Large intestine (tissue), 3 donors: ENCODE measurements around the gene VPS25. TPM values are rescaled to one million over a fixed set of nuclear protein-coding genes. Genes with fewer than 3 reads are reported as not detected.
A peak's percentile ranks its signal among the peaks of the same experiment; 100 is the strongest.

Source experiments
- DNase-seq, 2 donors: peaks; one replicate each; pipeline versions ENCODE4 v3.0.0 to v3.0.0-alpha.2; 2013
- H3K27ac ChIP-seq: one replicate; pipeline ENCODE4 v1.5.1; 2013; ENCODE audit warnings: low read length
- H3K27me3 ChIP-seq: 2 replicates; pipeline ENCODE4 v1.6.1; 2013; ENCODE audit warnings: low read length; ENCODE audit not compliant: control insufficient read depth, insufficient read depth
- H3K36me3 ChIP-seq: 2 replicates; pipeline ENCODE4 v1.6.1; 2013; ENCODE audit warnings: low read length; ENCODE audit not compliant: control insufficient read depth, insufficient read depth
- H3K4me1 ChIP-seq: one replicate; pipeline ENCODE4 v1.6.1; 2013; ENCODE audit warnings: low read length; ENCODE audit not compliant: control insufficient read depth, insufficient read depth
- H3K4me3 ChIP-seq: one replicate; pipeline ENCODE4 v1.5.1; 2013; ENCODE audit warnings: low read length
- H3K9me3 ChIP-seq: one replicate; pipeline ENCODE4 v1.6.1; 2013; ENCODE audit warnings: mild to moderate bottlenecking, low read depth, low read length, moderate library complexity; ENCODE audit not compliant: control insufficient read depth
- WGBS: methylation state at CpG from one replicate; pipeline ENCODE4 v1.1.5; 2013; ENCODE audit warnings: low lambda C conversion rate; ENCODE audit not compliant: insufficient coverage; 5-methylcytosine and 5-hydroxymethylcytosine counted together
- polyA plus RNA-seq: library from polyadenylated mRNA; unstranded; fragments of 120-200 nt; gene quantifications from one replicate; pipeline ENCODE4 v1.2.1, GENCODE V29; 2013

The VPS25 gene
- polyA plus RNA-seq, 1 donor, result 78.1 TPM

DNA sequence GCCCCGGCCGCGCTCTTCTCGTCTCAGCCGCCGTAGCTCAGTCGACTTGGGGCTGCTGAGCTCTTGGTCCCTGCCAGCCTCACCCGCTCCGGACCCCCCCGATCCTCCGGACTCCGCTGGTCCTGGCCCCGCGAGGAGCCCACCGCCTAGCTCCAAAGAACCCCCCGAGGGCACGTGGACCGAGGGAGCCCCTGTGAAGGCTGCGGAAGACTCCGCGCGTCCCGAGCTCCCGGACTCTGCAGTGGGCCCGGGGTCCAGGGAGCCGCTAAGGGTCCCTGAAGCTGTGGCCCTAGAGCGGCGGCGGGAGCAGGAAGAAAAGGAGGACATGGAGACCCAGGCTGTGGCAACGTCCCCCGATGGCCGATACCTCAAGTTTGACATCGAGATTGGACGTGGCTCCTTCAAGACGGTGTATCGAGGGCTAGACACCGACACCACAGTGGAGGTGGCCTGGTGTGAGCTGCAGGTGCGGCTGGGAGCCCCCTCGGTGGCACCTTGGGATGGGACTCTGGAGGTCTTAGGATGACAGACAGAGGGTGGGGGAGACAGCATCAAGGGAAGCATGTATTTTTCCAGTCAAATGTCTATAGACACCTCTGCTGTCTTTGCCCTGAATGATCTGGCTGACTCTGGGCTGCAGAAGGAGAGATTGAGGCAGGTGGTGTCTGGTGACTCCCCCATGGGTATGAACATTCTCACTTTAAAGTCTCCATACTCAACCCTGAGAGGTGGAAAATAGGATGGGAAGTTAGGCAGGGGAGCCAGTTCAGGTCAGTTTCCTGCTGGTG lies 7.8 kb downstream of the VPS25 start:
- Histone ChIP-seq H3K27me3 (peaks cover 53% of the 10 kb centered on the region), H3K27ac (peak overlapping the region; percentile 50), H3K36me3 (peaks cover 31% of the 10 kb centered on the region), H3K9me3 (no peaks in the 10 kb centered on the region), H3K4me3 (peak overlapping the region; percentile 68), H3K4me1 (peaks cover 22% of the 10 kb centered on the region)
- no peak for DNase-seq
- WGBS, result no CpG with 5 or more reads among the region's 39 CpGs

DNA sequence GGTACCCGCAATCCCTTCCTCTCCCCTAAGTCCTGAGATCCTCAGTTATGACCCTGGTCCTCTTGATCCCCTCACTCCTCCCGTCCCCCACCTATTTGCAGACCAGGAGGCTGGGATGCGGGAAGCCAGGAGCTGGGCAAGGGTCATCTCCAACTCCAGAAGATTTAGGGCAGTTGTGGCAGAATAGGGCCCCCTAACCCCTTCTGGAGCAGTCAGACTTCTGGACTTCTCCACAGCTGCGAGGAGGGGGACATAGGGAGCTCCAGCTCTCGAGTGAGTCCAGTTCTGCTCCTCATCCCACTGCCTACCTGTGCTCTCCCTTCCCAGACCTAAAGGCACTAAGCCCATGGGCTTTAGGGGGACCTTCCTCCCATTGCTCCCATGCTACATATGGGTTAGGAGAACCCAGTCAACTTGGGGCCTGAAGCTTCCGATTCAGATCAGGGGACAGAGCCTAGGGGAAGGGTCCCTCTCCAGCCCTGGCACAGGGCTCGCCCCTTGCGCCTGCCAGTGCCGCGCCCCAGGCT lies 8.5 kb downstream of the VPS25 start:
- Histone ChIP-seq H3K9me3 (no peaks in the 10 kb centered on the region), H3K27me3 (peaks cover 53% of the 10 kb centered on the region), H3K36me3 (peaks cover 26% of the 10 kb centered on the region), H3K27ac (no peak overlapping the region), H3K4me1 (peaks cover 22% of the 10 kb centered on the region), H3K4me3 (peak overlapping the region; percentile 68)
- WGBS, result no CpG with 5 or more reads among the region's 10 CpGs
- DNase-seq, result no peak

DNA sequence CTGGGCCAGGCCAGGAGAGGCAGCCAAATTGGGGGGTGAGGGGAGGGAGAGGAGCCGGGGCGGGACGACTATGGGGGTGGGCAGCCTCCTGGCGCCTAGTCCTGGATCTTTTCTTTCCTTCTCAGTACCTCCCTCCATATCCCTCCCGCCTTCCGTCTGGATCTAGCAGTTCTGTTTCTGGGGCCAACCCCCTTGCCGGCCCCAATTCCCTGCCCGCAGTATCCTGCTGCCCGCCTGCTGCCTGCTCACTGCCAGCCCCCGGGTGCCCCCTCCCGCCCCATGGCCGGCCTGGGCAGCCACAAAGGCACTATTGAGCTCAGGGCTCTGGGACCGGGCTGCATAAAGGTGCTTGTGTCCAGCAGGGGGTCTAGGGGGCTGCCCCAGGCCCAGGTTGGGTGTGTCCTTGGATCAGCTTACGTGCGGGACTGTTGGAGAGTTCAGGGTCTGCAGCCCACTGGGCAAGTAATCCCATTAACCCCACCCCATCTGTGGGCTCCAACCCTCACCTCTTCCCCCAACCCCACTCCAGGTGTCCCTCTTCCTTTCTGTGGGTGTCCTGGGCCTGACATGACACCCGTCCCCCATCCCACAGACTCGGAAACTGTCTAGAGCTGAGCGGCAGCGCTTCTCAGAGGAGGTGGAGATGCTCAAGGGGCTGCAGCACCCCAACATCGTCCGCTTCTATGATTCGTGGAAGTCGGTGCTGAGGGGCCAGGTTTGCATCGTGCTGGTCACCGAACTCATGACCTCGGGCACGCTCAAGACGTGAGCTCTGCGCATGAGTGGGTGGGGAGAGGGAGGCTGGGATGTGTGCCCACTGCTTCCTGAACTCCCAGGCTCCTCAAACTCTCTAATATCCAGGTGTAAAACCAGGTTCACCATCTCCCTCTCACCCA lies 9.2 kb downstream of the VPS25 start:
- Histone ChIP-seq H3K27ac (no peak overlapping the region), H3K27me3 (peaks cover 53% of the 10 kb centered on the region), H3K36me3 (peaks cover 25% of the 10 kb centered on the region), H3K4me1 (peaks cover 22% of the 10 kb centered on the region), H3K4me3 (peak overlapping the region; percentile 68), H3K9me3 (no peaks in the 10 kb centered on the region)
- DNase-seq, result no peak
- no CpG with 5 or more reads among the region's 29 CpGs for WGBS

DNA sequence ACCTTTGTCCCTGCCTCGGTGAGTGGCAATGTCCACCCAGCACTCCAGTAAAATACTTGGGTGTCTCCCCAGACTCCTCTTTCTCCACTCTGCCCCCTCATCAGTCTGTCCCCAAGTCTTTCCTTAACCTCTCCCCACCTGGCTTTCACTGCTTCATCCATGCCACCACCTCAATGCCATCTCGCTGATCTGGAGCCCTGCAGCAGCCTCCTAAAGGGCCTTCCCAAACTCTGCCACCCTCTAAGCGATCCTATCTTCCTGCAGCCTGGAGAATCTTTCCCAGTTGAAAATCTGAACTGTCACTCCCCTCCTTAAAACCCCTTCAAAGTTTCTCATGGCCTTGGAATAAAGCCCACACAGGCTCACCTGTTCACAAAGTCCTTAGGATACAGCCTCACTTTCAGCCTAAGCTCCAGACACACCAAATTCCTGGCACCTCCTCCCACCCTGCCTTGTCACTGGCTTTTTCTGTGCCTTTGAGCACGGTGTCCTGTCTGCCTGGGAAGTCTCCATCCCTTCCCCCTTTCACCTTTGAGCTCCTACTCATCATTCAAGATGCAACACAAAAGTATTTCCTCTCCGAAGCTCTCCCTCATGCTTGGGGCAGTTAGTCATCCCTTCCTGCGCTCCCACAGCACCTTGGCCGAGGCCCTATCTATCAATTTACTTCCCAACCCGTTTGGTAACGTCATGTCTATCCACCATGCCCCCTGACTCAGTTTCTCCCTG lies 10.0 kb downstream of the VPS25 start:
- Histone ChIP-seq H3K4me3 (no peak overlapping the region), H3K9me3 (no peaks in the 10 kb centered on the region), H3K36me3 (peaks cover 22% of the 10 kb centered on the region), H3K27ac (no peak overlapping the region), H3K4me1 (peaks cover 22% of the 10 kb centered on the region), H3K27me3 (peaks cover 56% of the 10 kb centered on the region)
- DNase-seq, result no peak
- WGBS, result 56% methylated on average over 3 of the region's 9 CpGs

DNA sequence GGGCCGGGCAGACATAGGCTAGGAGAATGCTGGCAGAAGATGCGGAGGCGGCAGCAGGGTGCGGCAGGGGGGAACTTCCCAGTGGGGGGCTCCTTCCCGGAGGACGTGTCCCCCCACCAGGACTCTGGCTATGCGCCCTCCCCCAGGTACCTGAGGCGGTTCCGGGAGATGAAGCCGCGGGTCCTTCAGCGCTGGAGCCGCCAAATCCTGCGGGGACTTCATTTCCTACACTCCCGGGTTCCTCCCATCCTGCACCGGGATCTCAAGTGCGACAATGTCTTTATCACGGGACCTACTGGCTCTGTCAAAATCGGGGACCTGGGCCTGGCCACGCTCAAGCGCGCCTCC lies 10.5 kb downstream of the VPS25 start:
- whole genome bisulfite sequencing, result no CpG with 5 or more reads among the region's 22 CpGs
- DNase-seq, result no peak
- peaks cover 17% of the 10 kb centered on the region for H3K36me3 ChIP-seq
- no peaks in the 10 kb centered on the region for H3K9me3 ChIP-seq
- H3K27ac ChIP-seq, result no peak overlapping the region
- H3K4me1 ChIP-seq, result peaks cover 18% of the 10 kb centered on the region
- peaks cover 56% of the 10 kb centered on the region for H3K27me3 ChIP-seq
- H3K4me3 ChIP-seq, result no peak overlapping the region

DNA sequence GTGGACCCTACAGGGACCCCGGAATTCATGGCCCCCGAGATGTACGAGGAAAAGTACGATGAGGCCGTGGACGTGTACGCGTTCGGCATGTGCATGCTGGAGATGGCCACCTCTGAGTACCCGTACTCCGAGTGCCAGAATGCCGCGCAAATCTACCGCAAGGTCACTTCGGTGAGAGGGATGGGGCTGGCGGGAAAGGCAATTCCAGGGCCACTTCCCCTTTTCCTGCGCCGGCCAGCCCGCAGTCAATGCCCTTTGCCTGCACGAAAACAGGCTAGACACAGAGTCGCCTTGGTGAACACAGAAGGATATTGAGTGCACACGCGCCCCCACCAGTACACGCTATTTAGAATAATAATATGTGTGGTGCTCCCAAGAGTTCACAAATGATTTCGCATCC lies 11.2 kb downstream of the VPS25 start:
- peaks cover 56% of the 10 kb centered on the region for H3K27me3 ChIP-seq
- WGBS, result no CpG with 5 or more reads among the region's 25 CpGs
- no peak for DNase-seq
- H3K4me3 ChIP-seq, result no peak overlapping the region
- no peaks in the 10 kb centered on the region for H3K9me3 ChIP-seq
- no peak overlapping the region for H3K27ac ChIP-seq
- peaks cover 15% of the 10 kb centered on the region for H3K36me3 ChIP-seq
- H3K4me1 ChIP-seq, result peaks cover 15% of the 10 kb centered on the region

DNA sequence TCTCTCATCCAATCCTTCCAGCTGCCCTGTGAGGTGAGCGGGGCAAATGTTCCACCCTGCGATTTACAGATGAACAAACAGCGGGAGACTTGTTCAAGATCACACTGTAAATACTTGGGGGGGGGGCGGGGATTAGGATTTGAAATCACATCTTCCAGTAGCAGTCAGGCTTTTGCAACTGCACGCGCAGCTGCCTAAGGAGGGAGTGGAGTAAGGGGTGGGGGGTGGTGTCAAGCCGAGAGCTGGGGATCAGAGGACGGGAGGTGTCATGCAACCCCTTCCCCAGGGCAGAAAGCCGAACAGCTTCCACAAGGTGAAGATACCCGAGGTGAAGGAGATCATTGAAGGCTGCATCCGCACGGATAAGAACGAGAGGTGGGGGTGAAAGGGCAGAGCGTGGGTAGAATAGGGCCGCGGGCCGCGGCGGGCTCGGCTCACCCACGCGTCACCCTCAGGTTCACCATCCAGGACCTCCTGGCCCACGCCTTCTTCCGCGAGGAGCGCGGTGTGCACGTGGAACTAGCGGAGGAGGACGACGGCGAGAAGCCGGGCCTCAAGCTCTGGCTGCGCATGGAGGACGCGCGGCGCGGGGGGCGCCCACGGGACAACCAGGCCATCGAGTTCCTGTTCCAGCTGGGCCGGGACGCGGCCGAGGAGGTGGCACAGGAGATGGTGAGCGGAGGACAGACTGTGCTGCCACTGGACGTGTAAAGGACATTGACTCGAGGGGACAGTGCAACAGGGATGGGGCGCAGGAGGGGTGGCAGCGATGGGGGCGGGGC lies 11.8 kb downstream of the VPS25 start:
- peaks cover 15% of the 10 kb centered on the region for H3K36me3 ChIP-seq
- H3K4me3 ChIP-seq, result no peak overlapping the region
- H3K27me3 ChIP-seq, result peaks cover 56% of the 10 kb centered on the region
- no peak for DNase-seq
- H3K27ac ChIP-seq, result no peak overlapping the region
- H3K9me3 ChIP-seq, result no peaks in the 10 kb centered on the region
- H3K4me1 ChIP-seq, result peaks cover 11% of the 10 kb centered on the region
- WGBS, result no CpG with 5 or more reads among the region's 52 CpGs

DNA sequence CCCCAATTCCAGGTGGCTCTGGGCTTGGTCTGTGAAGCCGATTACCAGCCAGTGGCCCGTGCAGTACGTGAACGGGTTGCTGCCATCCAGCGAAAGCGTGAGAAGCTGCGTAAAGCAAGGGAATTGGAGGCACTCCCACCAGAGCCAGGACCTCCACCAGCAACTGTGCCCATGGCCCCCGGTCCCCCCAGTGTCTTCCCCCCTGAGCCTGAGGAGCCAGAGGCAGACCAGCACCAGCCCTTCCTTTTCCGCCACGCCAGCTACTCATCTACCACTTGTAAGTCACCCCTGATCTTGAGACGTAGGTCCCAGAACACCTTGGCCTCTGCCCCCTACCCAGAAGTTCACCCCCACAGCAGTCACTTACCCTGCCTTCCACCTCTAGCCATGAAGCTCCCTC lies 14.0 kb downstream of the VPS25 start:
- Histone ChIP-seq H3K4me1 (peaks cover 5% of the 10 kb centered on the region), H3K4me3 (no peak overlapping the region), H3K27me3 (peaks cover 40% of the 10 kb centered on the region), H3K27ac (no peak overlapping the region), H3K36me3 (peaks cover 15% of the 10 kb centered on the region), H3K9me3 (no peaks in the 10 kb centered on the region)
- DNase-seq, result no peak
- WGBS, result no CpG with 5 or more reads among the region's 11 CpGs

DNA sequence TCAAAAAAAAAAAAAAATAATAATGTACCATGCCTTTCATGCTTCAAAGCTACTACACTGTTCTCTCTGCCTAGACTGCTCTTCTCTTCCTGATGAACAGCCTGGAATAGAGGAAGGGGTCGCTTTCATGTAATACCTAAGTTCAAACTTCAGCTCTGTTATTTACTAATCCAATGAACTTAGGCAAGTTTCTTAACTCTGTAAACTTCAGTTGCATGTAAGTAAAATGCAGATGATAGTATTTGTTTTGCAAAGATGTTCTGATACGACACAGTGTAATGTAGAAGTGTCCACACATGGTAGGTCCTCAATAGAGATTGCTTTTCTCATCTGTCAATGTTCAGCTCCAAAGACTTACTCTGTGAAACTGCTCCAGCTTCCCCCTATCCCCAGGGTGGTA lies 18.7 kb downstream of the VPS25 start:
- WGBS, result no CpG with 5 or more reads among the region's 2 CpGs
- Histone ChIP-seq H3K27me3 (peaks cover 3% of the 10 kb centered on the region), H3K27ac (no peak overlapping the region), H3K9me3 (no peaks in the 10 kb centered on the region), H3K36me3 (peaks cover 31% of the 10 kb centered on the region), H3K4me1 (peaks cover 17% of the 10 kb centered on the region), H3K4me3 (no peak overlapping the region)
- DNase-seq, result no peak
